GM23338 (cell line): Measurements from ENCODE around the gene PSG2. TPM values are rescaled to one million over a fixed set of nuclear protein-coding genes. Genes with fewer than 3 reads are reported as not detected.
"Not testable (repeated sequence)": the region's sequence is repeated elsewhere in the genome, so short reads cannot be mapped to it uniquely, and the experiment has no call there.

ENCODE experiments used
- ATAC-seq: fragments of 200-7000 bp; cut with Tn5 transposase; 3 replicates; pipeline ENCODE4 v1.9.1; 2020
- DNase-seq: peaks from one replicate; pipeline ENCODE4 v3.0.0-alpha.2; 2015; ENCODE audit warnings: low spot score
- H2AFZ ChIP-seq: fragments of 200-600 bp; sonication (generic); 2 replicates; pipeline ENCODE4 v1.8.0; 2016; ENCODE audit warnings: antibody characterized with exemption, mild to moderate bottlenecking, moderate library complexity
- H3F3A ChIP-seq: fragments of 200-600 bp; sonication (generic); replicated peaks from 2 replicates; pipeline ENCODE4 v1.8.0; 2017; ENCODE audit warnings: antibody characterized with exemption, mixed run types, low read depth
- H3K27ac ChIP-seq: fragments of 200-600 bp; sonication (generic); 2 replicates; pipeline ENCODE4 v1.6.1; 2016; ENCODE audit warnings: low read depth
- H3K27me3 ChIP-seq: fragments of 200-600 bp; sonication (generic); 2 replicates; pipeline ENCODE4 v1.8.0; 2016; ENCODE audit warnings: mild to moderate bottlenecking, mixed run types, moderate library complexity; ENCODE audit not compliant: insufficient read depth
- H3K36me3 ChIP-seq: fragments of 200-600 bp; sonication (generic); 2 replicates; pipeline ENCODE4 v1.8.0; 2016; ENCODE audit warnings: mild to moderate bottlenecking; ENCODE audit not compliant: insufficient read depth
- H3K4me1 ChIP-seq: fragments of 200-600 bp; sonication (generic); 2 replicates; pipeline ENCODE4 v1.8.0; 2016; ENCODE audit warnings: mild to moderate bottlenecking, moderate library complexity; ENCODE audit not compliant: insufficient read depth
- H3K4me2 ChIP-seq: fragments of 200-600 bp; sonication (generic); 2 replicates; pipeline ENCODE4 v1.7.1; 2017; ENCODE audit warnings: mixed run types
- H3K4me3 ChIP-seq: fragments of 200-600 bp; sonication (generic); 2 replicates; pipeline ENCODE4 v1.6.1; 2016; ENCODE audit warnings: mixed run types
- H3K79me2 ChIP-seq: fragments of 200-600 bp; sonication (generic); replicated peaks from 2 replicates; pipeline ENCODE4 v1.8.0; 2017; ENCODE audit warnings: mild to moderate bottlenecking; ENCODE audit not compliant: insufficient read depth
- H3K9me2 ChIP-seq: fragments of 200-600 bp; sonication (generic); 2 replicates; pipeline ENCODE4 v1.8.0; 2017; ENCODE audit not compliant: insufficient read depth
- H4K20me1 ChIP-seq: fragments of 200-600 bp; sonication (generic); replicated peaks from 2 replicates; pipeline ENCODE4 v1.8.0; 2017; ENCODE audit warnings: mild to moderate bottlenecking; ENCODE audit not compliant: insufficient read depth
- H3K27ac Mint-ChIP-seq: 2 replicates; pipeline ENCODE4 v1.8.0; 2020; ENCODE audit warnings: inconsistent platforms, mild to moderate bottlenecking, moderate library complexity, mixed read lengths
- H3K27me3 Mint-ChIP-seq: 3 replicates; pipeline ENCODE4 v1.8.0; 2022; ENCODE audit warnings: low read depth, mild to moderate bottlenecking, moderate library complexity, mixed read lengths, inconsistent platforms; ENCODE audit not compliant: insufficient read depth, poor library complexity
- H3K36me3 Mint-ChIP-seq: 3 replicates; pipeline ENCODE4 v1.8.0; 2021; ENCODE audit warnings: low read depth, mild to moderate bottlenecking, inconsistent platforms, moderate library complexity, mixed read lengths
- H3K4me1 Mint-ChIP-seq: 3 replicates; pipeline ENCODE4 v1.8.0; 2020; ENCODE audit warnings: mild to moderate bottlenecking, inconsistent platforms, mixed read lengths
- H3K4me3 Mint-ChIP-seq: 3 replicates; pipeline ENCODE4 v1.8.0; 2021; ENCODE audit warnings: moderate library complexity, mild to moderate bottlenecking, inconsistent platforms, mixed read lengths
- H3K9me3 Mint-ChIP-seq: 3 replicates; pipeline ENCODE4 v1.8.0; 2020; ENCODE audit warnings: moderate library complexity, mild to moderate bottlenecking, inconsistent platforms, mixed read lengths
- CTCF ChIP-seq, 2 experiments: fragments of 200-600 bp in 1 of 2; sonication (generic) in 1 of 2; conservative IDR thresholded peaks; 2 replicates each; pipeline versions ENCODE4 v1.5.1 to v1.6.1; 2016 to 2017; ENCODE audit warnings: antibody characterized with exemption in 2 of 2, low read depth in 2 of 2, mild to moderate bottlenecking in 2 of 2, moderate library complexity in 1 of 2
- polyA plus RNA-seq: library from polyadenylated mRNA; unstranded; fragments of >200 nt; fragmentation: Nextera tagmentation; extraction: Ambion mirVana; gene quantifications from 2 replicates; pipeline ENCODE4 v1.2.1, GENCODE V29; 2016
- total RNA-seq: library from RNA; depleted of rRNA; stranded (reverse); fragments of >200 nt; shearing (Covaris generic); gene quantifications from 2 replicates; pipeline ENCODE4 v1.2.3, GENCODE V29; 2014

Gene PSG2
- total and polyA plus RNA-seq, 2 experiments from 2014 or later, result not detected

DNA sequence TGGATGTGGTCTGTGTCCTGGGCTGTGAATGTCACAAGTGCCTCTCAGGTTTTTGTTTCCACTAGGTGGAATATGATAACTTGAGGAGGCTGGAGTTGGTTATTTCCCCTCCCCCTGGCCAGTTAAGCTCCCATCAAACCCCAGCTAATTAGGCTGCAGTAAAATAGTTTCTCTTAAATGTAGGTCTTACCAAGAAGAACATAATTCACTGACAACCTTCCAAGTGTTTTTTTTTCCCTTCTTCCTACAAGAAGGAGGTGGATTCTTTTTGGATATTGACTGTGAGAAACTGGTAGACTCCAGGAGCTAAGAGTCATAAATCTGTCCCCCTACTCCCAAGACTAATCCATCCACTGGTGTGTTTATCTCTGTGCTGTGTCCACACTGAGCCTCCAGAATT is 15.9 kb upstream of the PSG2 start:
- not testable (repeated sequence) for H3K27ac Mint-ChIP-seq, H3K4me3 Mint-ChIP-seq, H3K9me2 ChIP-seq, ATAC-seq, H3F3A ChIP-seq, H3K27me3 ChIP-seq, H3K27ac ChIP-seq, H2AFZ ChIP-seq, H3K4me1 ChIP-seq, H3K27me3 Mint-ChIP-seq, H3K79me2 ChIP-seq, H3K4me1 Mint-ChIP-seq, H3K4me2 ChIP-seq, H3K4me3 ChIP-seq, H4K20me1 ChIP-seq, H3K36me3 ChIP-seq, DNase-seq
- peaks cover 90% of the 10 kb centered on the region for H3K9me3 Mint-ChIP-seq
- H3K36me3 Mint-ChIP-seq, result peaks cover 20% of the 10 kb centered on the region; the same call in 2 of the 3 replicates

GRCh38 chr19:43087702-43088340 is 5.3 kb upstream of the PSG2 start:
- Mint-ChIP-seq H3K9me3 (peaks cover 96% of the 10 kb centered on the region), H3K36me3 (peaks cover 25% of the 10 kb centered on the region)
- peak; percentile 47 for DNase-seq

GRCh38 chr19:43085796-43086530 is 3.5 kb upstream of the PSG2 start:
- not testable (repeated sequence) for H3K27me3 ChIP-seq, ATAC-seq, H3K4me1 ChIP-seq, H3K27me3 Mint-ChIP-seq, H3K27ac ChIP-seq, H3K4me3 Mint-ChIP-seq, H3K79me2 ChIP-seq, H2AFZ ChIP-seq, H3K36me3 ChIP-seq, H3K4me3 ChIP-seq, H3K9me2 ChIP-seq, H3K4me2 ChIP-seq, H3K27ac Mint-ChIP-seq, H3F3A ChIP-seq, H4K20me1 ChIP-seq, DNase-seq, H3K4me1 Mint-ChIP-seq
- Mint-ChIP-seq H3K36me3 (peaks cover 25% of the 10 kb centered on the region), H3K9me3 (peaks cover 96% of the 10 kb centered on the region)

More at GRCh38 chr19:43087702-43088340, 5.3 kb upstream of the PSG2 start:
- H3F3A ChIP-seq, H3K4me2 ChIP-seq, H3K27me3 ChIP-seq, H3K79me2 ChIP-seq, H3K36me3 ChIP-seq, H3K4me1 Mint-ChIP-seq, H3K4me3 ChIP-seq, H3K27ac ChIP-seq, H3K4me1 ChIP-seq, H3K27me3 Mint-ChIP-seq, ATAC-seq, H3K4me3 Mint-ChIP-seq, H3K9me2 ChIP-seq, H4K20me1 ChIP-seq, H3K27ac Mint-ChIP-seq: not testable (repeated sequence)
- TF ChIP-seq CTCF (conservative IDR thresholded peaks at IDR 0.05; ENCODE audit: low read depth in 2 of 2), result peak; percentile 62 to 68
- peak overlapping the region; percentile 59; the same call in 1 of the 2 replicates for H2AFZ ChIP-seq
